Thoracic aorta (tissue), 2 donors: Measurements from ENCODE around the gene TESMIN. TPM values are rescaled to one million over a fixed set of nuclear protein-coding genes. Genes with fewer than 3 reads are reported as not detected.

Experiments
- ATAC-seq: fragments of 150-250 bp; one replicate; pipeline ENCODE4 v1.8.0; 2017; ENCODE audit warnings: low read depth; ENCODE audit not compliant: insufficient number of reproducible peaks, low FRiP score
- DNase-seq: peaks from one replicate; pipeline ENCODE4 v3.0.0-alpha.2; 2020; ENCODE audit warnings: low spot score
- H3K27ac ChIP-seq, 2 donors: fragments of 200-600 bp; sonication (generic); 1 replicate in 1 of 2; 2 replicates in 1 of 2; pipeline ENCODE4 v1.5.1; 2016; ENCODE audit warnings: mild to moderate bottlenecking in 2 of 2, moderate library complexity in 2 of 2
- H3K27me3 ChIP-seq: fragments of 200-600 bp; sonication (generic); replicated peaks from 2 replicates; pipeline ENCODE4 v1.6.0; 2016; ENCODE audit warnings: mild to moderate bottlenecking; ENCODE audit not compliant: insufficient read depth
- H3K36me3 ChIP-seq: fragments of 200-600 bp; sonication (generic); one replicate; pipeline ENCODE4 v1.5.1; 2016
- H3K4me1 ChIP-seq, 2 donors: fragments of 200-600 bp; sonication (generic); 1 replicate in 1 of 2; 2 replicates in 1 of 2; pipeline versions ENCODE4 v1.5.1 to v1.6.0; 2016; ENCODE audit warnings: low read depth in 2 of 2, mild to moderate bottlenecking in 1 of 2; ENCODE audit not compliant: control insufficient read depth in 1 of 2
- H3K4me3 ChIP-seq: fragments of 200-600 bp; sonication (generic); 2 replicates; pipeline ENCODE4 v1.5.1; 2016; ENCODE audit warnings: mild to moderate bottlenecking
- H3K9me3 ChIP-seq: fragments of 200-600 bp; sonication (generic); 2 replicates; pipeline ENCODE4 v1.5.1; 2016
- CTCF ChIP-seq: fragments of 200-600 bp; sonication (generic); IDR thresholded peaks from one replicate; pipeline ENCODE4 v1.5.1; 2019; ENCODE audit warnings: antibody characterized with exemption
- total RNA-seq, 2 donors: library from RNA; depleted of rRNA; stranded (reverse); fragments of >200 nt; gene quantifications; one replicate each; pipeline versions ENCODE4 v1.1.0 to v1.2.3, GENCODE V29; 2016

The TESMIN gene
- total RNA-seq, 2 donors from 2014 or later, result 2.8 TPM; not detected in 1

- Histone ChIP-seq H3K27me3 (no peaks in the 10 kb centered on the region), H3K27ac (no peak overlapping the region), H3K4me3 (no peak overlapping the region), H3K4me1 (no peaks in the 10 kb centered on the region), H3K36me3 (no peaks in the 10 kb centered on the region), H3K9me3 (no peaks in the 10 kb centered on the region)
- ATAC-seq (no peak), DNase-seq (no peak)
- no peak for TF ChIP-seq CTCF
These were observed 92.7 kb downstream of the TESMIN start for GRCh38 chr11:68658661-68659060.

- Histone ChIP-seq H3K27ac (no peak overlapping the region), H3K27me3 (no peaks in the 10 kb centered on the region), H3K4me1 (no peaks in the 10 kb centered on the region), H3K9me3 (no peaks in the 10 kb centered on the region), H3K36me3 (no peaks in the 10 kb centered on the region), H3K4me3 (no peak overlapping the region)
- no peak for ATAC-seq
- DNase-seq, result no peak
- no peak for TF ChIP-seq CTCF
These were observed 93.2 kb downstream of the TESMIN start for GRCh38 chr11:68658097-68658496.

Other genes with a start within 250 kb of the TESMIN start
- not detected for gene GAL, start 67.0 kb downstream of the TESMIN start, total RNA-seq
- gene CPT1A, start 90.4 kb upstream of the TESMIN start, total RNA-seq, result 10 to 100 TPM; 61.1 to 75.3 TPM
- 10 to 100 TPM; 11.0 to 16.7 TPM for gene MRPL21, start 152.3 kb upstream of the TESMIN start, total RNA-seq
- gene IGHMBP2, start 152.4 kb upstream of the TESMIN start, total RNA-seq, result 10 to 100 TPM; 24.7 to 40.8 TPM
- gene MRGPRD, start 229.5 kb upstream of the TESMIN start, total RNA-seq, result 1 to 10 TPM in 1 of 2 donors, not detected in 1; 5.0 TPM